ENCODE data around the gene TRHDE. TPM values are rescaled to one million over a fixed set of nuclear protein-coding genes. Genes with fewer than 3 reads are reported as not detected.

TRHDE gene
- total and polyA plus RNA-seq, 2 of the 13 experiments (the other 11 are each of a cell fraction or from before 2014, with no cell fraction given): not detected

GRCh38 chr12:72498354-72498753 lies 226.2 kb downstream of the TRHDE start (continued):
- TF ChIP-seq ZNF382 (CRISPR knock-in tag; IDR thresholded peaks at IDR 0.05; ENCODE audit: borderline replicate concordance): no peak

GRCh38 chr12:72499244-72499643 lies 227.1 kb downstream of the TRHDE start:
- Histone ChIP-seq H3K27me3 (ENCODE audit: control insufficient read depth in 1 of 2, insufficient read depth in 2 of 2, low read length in 2 of 2) (no peaks in the 10 kb centered on the region), H3K79me2 (ENCODE audit: insufficient read depth, low read length) (no peaks in the 10 kb centered on the region), H3K9ac (ENCODE audit: insufficient read depth, low read depth, low read length) (no peak overlapping the region), H3K27ac (ENCODE audit: extremely low read length, insufficient read depth, low read length) (no peak overlapping the region), H3K9me3 (ENCODE audit: low read length) (no peaks in the 10 kb centered on the region), H3K4me2 (ENCODE audit: low read depth, low read length) (no peak overlapping the region), H3K4me1 (ENCODE audit: insufficient read depth, low read length) (no peaks in the 10 kb centered on the region), H3K36me3 (replicated peaks in 1 of 2; ENCODE audit: control insufficient read depth in 1 of 2, insufficient read depth in 2 of 2, low read length in 2 of 2) (no peaks in the 10 kb centered on the region), H2AFZ (ENCODE audit: low read length) (no peak overlapping the region), H4K20me1 (ENCODE audit: insufficient read depth, low read length) (no peaks in the 10 kb centered on the region), H3K4me3 (replicated peaks in 1 of 3; ENCODE audit: insufficient read depth in 1 of 3, low read depth in 2 of 3, low read length in 3 of 3) (no peak overlapping the region)
- ATAC-seq: no peak
- CTCF ChIA-PET (ENCODE audit: low intra/inter-chr PET ratio, low total read pairs): no interaction called here
- no peak for FAIRE-seq
- 1% methylated on average over 5 of the region's 5 CpGs for WGBS (ENCODE audit: low lambda C conversion rate)
- intact Hi-C loops (cut with micrococcal nuclease; ENCODE audit: unreplicated experiment) (no loop called here), in situ Hi-C loops (cut with HindIII; ENCODE audit: extremely low pct_ligation_motif_present, low pct_unique_long_range_greater_than_20kb) (no loop called here)
- BruUV-seq (replicated peaks): no TSS peak
- DNase-seq (ENCODE audit: low spot score): no peak
- POLR2A ChIA-PET: no interaction called here
- no peak for TF ChIP-seq RCOR2 (CRISPR knock-in tag; IDR thresholded peaks at IDR 0.05)
- no peak for TF ChIP-seq ZNF619 (CRISPR knock-in tag; IDR thresholded peaks at IDR 0.05)
- no peak for TF ChIP-seq ATF2 (CRISPR knock-in tag; IDR thresholded peaks at IDR 0.05)
- no peak for TF ChIP-seq DZIP1 (CRISPR knock-in tag; IDR thresholded peaks at IDR 0.05)
- no peak for TF ChIP-seq SRSF9 (IDR thresholded peaks at IDR 0.05; ENCODE audit: borderline replicate concordance, insufficient read depth, low read depth, low read length, poor library complexity, severe bottlenecking)
- TF ChIP-seq CREB3 (CRISPR knock-in tag; IDR thresholded peaks at IDR 0.05): no peak
- no peak for TF ChIP-seq TBL1XR1 (IDR thresholded peaks at IDR 0.05; ENCODE audit: borderline replicate concordance, low read length, partially characterized antibody)
- no peak for TF ChIP-seq RFXAP (CRISPR knock-in tag; IDR thresholded peaks at IDR 0.05; ENCODE audit: borderline replicate concordance)
- TF ChIP-seq DNMT1 (CRISPR knock-in tag; IDR thresholded peaks at IDR 0.05): no peak
- TF ChIP-seq PATZ1 (CRISPR knock-in tag; IDR thresholded peaks at IDR 0.05): no peak
- TF ChIP-seq ZNF629 (CRISPR knock-in tag; conservative IDR thresholded peaks at IDR 0.05): no peak
- TF ChIP-seq PLRG1 (conservative IDR thresholded peaks at IDR 0.05): no peak
- no peak for TF ChIP-seq SPEN (CRISPR knock-in tag; IDR thresholded peaks at IDR 0.05; ENCODE audit: low read depth)
